Left lobe of liver (tissue), 2 donors: ENCODE measurements around the gene TEC. TPM values are rescaled to one million over a fixed set of nuclear protein-coding genes. Genes with fewer than 3 reads are reported as not detected.
"Not testable (repeated sequence)": the region's sequence is repeated elsewhere in the genome, so short reads cannot be mapped to it uniquely, and the experiment has no call there.

Experiments used
- ATAC-seq: fragments of 200-7000 bp; cut with Tn5 transposase; one replicate; pipeline ENCODE4 v1.9.1; 2020; ENCODE audit warnings: mild to moderate bottlenecking, moderate library complexity
- DNase-seq: peaks from one replicate; pipeline ENCODE4 v3.0.0-alpha.2; 2020; ENCODE audit warnings: low spot score
- total RNA-seq: library from RNA; stranded (reverse); gene quantifications from one replicate; pipeline ENCODE4 v1.2.1, GENCODE V29; 2021
- donor health status: DM: no; HTN: no; CAD: no; lungs with moderate emphysema.
- donor health status: DM: no; HTN: yes; CAD: no.

TEC gene
- total RNA-seq, 1 donor from 2014 or later: 3.2 TPM

DNA sequence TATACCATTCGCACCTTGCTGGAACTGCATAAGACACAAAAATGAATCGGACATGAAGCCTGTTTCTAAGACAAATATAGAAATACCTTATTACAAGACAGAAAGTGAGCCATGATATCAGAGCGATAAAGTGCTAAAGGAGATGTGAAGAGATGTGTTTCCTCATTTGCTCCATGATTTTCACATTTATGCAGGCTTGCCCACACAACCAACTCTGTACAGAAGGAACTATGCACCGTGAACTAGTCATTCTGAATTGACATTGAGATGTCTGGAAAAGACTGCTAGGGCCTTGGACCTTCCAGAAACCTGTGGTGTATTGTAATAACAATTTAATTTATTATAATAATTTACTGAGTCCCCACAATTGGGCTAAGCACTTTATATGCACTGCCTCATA, 97.0 kb downstream of the TEC start:
- ATAC-seq: no peak

DNA sequence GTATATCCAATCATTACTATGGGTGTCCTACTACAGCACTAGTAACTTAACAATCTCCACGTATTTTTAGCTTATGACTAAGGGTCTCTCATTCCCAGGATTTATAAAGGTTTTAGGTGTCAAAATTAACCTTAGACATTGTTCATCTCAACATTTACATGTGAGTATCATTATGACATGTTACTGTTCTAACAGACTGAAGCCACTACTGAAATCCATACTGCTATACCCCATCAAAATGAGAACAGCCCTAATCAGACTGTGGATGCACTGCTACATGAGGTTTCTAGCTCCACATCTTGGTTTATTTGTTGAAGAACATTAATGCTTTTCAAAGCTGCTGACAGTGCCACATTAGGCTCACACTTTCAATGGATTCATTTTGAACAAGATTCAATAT, 100.0 kb downstream of the TEC start:
- ATAC-seq: no peak

More for the DNA sequence above, 97.0 kb downstream of the TEC start:
- DNase-seq: no peak

DNA sequence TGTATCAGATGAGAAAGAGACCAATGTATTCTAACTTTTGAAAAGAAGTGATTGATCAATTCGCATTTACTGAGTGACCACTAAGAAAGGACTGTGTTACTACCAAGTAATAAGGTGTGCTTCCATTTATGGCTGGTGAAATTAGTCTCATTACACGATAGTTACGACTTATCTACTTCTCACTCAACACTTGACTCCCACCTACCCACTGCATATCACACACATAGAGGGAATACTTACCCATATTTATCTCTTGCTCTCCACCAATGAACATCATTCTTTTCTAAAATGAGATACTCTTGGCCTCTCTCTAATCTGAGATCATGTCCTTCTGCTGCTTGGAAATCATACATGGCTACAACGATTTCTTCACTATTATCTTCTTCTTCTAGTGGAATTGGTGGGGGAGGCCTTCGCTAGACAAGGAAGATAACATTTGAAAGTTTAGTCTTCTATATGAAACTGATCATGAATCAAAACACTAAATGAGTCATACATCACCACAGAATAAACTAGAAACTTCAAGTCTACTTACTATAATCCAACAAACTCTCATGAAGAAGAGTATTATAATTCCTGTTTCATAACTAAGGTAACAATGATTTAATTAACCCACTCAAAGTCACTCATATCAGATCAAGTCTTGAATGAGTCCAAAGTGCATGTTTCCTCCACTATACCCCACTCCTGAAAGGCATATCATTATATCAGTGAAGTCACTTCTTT, 101.9 kb downstream of the TEC start:
- no peak for DNase-seq
- no peak for ATAC-seq

More for the DNA sequence above, 100.0 kb downstream of the TEC start:
- DNase-seq: no peak

DNA sequence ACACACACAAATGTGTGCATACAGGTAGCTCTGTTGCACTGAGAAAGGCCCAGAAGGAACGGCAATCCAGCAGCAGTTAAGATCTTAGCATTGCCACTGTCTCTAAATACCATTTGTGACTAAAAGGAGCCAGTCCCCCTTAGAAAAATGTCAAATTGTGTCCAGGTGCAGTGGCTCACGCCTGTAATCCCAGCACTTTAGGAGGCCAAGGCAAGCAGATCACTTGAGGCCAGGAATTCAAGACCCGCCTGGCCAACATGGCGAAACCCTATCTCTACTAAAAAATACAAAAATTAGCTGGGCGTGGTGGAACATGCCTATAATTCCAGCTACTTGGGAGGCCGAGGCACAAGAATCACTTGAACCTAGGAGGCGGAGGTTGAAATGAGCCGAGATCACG, 105.1 kb downstream of the TEC start:
- not testable (repeated sequence) for ATAC-seq, DNase-seq

DNA sequence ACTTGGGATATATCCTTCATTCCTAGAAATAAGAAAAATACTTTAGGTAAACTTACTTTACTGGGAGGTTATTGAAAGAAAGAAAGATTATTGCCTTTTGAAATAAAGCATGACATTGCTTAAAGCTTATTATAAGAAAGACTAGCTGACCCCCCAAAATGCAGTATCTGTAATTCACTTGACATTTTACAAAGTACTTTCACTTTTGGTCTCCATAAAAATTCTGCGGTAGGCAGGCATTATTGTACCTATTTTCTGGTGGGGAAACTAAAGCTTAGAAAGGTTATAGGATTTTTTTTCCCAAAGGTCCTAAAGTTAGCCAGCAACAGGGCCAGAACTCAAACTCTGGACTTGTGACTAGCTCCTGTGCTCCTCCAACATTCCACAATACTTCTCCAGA, 105.9 kb downstream of the TEC start:
- DNase-seq (no peak), ATAC-seq (peak; percentile 34)

DNA sequence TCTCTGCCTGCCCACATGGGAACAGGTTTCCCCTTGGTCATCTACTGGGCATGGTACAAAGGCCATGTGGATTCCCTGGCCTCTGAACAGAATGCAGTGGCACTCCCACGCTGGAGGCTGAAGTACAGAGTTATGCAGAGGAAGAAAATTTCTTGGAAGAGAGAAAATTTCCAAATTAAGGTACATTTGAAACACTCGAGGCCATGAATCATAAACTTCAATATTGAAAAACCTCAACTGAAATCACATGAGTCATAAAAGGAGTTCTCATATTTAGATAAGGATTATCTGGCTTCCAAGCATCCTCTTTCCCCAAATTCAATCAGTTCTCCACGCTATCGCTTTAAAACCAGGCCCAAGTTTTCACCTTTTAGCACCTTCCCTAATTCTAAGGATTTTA, 107.5 kb downstream of the TEC start:
- no peak for DNase-seq
- ATAC-seq: peak; percentile 70

DNA sequence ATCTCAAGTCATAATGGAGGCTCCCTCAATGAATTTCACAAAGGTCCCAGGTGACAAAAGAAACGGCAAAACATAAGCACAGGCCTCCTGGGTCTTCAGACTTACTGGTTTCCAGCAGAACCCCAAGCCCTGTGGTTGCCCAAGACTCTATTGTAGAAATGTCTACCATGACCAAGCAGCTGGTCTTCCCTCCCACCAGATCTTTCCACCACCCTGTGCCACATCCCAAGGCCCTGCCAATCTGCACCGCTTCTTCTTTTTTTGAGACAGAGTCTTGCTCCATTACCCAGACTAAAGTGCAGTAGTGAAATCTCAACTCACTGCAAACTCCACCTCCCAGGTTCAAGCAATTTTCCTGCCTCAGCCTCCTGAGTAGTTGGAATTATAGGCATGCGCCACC, 112.4 kb downstream of the TEC start:
- ATAC-seq: no peak
- DNase-seq: no peak

DNA sequence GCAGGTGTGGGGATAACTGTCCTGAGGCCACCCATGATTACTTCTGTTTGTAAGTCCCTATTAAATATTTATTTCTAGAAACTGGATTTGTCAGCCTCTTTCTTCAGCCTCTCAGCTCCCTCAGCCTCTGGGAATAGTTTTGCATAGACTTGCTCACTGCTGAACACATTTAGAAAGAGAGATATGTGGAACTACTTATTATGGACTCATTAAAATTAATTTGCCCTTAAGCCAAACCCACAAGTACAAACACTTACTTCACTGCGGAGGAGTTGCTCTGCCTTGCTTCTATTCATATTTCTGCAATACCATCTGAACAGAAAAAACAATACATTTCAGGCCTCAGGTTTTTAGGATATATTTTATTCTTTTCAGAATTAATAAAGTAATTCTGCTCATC, 113.2 kb downstream of the TEC start:
- ATAC-seq (no peak), DNase-seq (no peak)

DNA sequence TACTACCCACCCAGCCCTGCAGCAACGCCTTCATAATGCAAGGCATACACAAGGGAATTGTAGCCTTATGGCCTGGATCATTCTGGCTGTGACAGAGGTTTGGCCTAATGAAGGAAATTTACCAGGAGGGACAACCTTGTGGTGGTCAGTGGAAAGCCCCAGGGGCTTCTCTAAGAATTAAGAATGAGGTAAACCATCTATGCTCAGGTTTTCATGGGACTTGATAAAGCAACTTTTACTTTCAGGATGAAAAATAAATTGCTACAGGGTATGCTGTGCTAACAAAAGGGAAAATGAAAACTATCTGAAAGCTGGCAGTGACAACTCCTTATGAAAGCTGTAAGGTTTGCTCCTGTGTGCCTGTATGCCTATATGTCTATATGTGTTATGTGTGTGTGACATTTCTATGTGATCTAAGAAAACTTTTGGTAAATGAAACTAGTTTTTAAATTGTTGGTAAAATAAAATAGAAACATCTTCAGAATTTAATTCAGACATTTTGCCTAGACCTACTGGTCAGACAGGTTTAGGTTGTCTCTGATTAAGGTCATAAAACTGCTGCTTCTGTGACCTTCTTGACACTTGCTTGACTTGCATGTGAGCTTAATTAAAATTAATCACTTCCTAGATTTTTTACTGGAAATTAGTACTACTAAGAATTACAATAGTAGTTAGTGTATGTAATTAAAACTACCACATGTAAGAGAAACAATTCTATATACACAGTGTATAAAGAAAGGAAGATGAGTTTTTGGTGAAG, 115.7 kb downstream of the TEC start:
- ATAC-seq: no peak
- no peak for DNase-seq

DNA sequence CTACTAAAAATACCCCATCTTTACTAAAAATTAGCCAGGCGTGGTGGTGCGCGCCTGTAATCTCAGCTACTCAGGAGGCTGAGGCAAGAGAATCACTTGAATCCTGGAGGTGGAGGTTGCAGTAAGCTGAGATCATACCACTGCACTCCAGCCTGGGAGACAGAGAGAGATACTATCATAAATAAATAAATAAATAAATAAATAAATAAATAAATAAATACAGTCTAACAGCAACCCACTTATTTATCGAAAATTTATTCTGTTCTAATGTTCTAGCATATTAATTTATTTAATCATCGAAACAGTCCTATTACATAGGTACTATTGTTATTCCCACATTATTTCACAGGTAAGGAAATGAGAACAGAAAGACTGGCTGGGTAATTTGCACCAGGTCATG, 117.4 kb downstream of the TEC start:
- ATAC-seq: no peak
- no peak for DNase-seq

DNA sequence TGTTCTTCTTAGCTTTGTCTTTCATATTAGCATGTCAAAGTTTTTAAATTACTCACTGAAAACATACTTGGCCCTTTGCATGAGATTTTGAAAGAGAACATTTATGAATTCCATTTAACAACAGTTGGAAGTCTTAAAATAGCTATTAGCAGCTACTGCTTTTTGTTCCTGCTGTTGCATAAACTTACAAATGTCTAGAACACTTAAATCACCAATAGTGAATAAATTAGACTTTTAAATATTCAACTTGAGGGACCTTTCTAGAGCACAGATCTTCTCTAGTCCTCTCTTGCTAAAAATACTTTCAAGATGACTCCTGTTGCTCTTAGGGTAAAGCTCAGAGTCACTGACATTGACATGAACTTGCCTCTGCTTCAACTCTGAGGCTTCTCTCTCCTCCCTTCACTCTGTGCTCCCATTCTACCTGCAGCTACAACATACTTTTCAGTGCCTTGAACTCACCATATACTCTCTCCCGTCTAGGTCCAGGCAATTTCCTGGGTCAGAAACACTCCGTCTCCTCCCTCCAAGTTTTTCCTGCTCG, 119.7 kb downstream of the TEC start:
- no peak for DNase-seq
- no peak for ATAC-seq

DNA sequence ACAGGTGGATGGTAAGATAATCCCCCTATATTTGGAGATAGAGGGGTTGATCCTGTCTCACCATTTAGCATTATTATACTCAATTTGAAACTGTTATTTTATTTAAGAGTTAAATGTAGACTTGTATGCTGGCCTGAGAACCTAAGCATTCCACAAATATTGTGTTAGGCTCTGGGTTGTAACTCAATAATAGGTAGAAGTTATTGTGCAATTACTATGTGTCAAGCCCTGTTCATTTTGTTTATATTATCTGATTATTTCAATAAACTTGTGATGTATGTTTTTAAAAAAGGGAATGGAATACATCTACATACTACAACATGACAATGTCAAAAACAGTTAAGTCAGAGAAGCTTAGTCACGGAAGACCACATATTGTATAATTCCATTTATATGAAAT, 122.0 kb downstream of the TEC start:
- DNase-seq (no peak), ATAC-seq (no peak)

DNA sequence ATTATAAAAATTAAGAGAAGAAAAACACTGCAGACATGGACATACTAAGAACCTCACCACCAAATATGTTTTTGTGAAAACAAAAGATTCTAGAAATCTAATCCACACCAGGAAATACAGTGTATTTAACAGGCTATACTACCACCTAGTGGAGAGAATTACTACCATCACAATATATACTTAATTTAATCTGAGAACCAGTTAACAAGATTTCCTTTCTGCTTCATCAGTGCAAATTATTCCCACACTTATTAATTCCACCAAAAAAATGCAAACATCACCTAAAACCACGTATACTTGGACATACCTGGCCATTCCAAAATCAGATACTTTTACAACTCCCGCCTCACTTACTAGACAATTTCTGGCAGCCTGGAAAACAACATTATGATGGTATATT, 128.6 kb downstream of the TEC start:
- ATAC-seq (peak; percentile 76), DNase-seq (no peak)

DNA sequence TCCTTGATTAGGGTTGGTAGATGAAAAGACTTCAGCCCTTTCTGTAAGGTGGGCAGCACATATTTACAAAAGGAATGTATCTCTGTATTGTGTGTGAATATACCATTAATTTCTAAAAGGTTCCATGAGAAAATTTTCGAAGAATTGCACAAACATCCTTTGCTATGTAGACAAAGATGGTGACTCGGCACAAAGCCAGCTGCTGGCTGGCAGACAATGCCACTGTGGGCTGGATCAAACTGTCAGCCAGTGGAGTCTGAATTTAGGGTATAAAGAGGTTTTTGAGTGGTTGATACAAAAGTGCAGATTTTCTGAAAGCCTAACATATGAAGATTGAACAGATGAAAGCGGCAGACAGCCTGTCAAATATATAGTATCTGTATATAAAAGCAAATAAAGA, 129.9 kb downstream of the TEC start:
- no peak for DNase-seq

DNA sequence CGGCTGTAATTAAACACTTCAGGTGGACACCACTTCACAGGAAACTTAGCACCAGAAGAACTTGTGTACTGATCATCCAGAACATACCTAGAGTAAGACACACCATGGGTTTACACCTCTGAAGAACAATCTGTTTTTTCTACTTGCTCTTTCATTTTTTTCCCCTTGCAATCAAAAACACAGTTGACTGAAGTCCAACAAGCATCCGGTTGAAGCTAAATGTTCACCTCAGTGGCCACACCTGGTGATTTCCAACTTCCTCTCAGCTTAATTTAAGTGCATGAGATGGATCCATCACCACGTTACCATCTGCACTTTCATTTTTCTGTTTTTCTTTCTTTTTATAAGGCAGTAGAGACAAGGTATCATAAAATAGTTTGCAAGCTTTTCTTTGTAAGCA, 130.7 kb downstream of the TEC start:
- ATAC-seq (no peak), DNase-seq (no peak)

More for the DNA sequence above, 129.9 kb downstream of the TEC start:
- peak; percentile 44 for ATAC-seq

DNA sequence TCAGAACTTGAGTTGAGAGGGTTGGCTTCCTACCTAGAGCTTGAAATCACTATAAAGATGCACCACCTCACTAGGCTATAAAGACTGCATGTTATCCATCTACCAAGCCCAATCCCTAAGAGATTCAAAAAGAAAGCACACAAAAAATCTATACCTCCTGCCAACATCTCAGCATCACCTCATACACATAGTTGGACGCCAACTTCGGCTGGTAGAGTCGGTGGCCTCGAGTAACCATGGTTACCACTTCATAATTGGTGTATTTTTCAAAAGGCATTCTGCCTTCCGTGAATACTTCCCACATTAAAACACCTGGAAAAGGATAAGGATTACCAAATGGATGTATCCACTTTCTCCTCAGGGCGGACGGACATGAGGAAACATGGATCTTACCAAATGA, 131.1 kb downstream of the TEC start:
- DNase-seq (no peak), ATAC-seq (no peak)

DNA sequence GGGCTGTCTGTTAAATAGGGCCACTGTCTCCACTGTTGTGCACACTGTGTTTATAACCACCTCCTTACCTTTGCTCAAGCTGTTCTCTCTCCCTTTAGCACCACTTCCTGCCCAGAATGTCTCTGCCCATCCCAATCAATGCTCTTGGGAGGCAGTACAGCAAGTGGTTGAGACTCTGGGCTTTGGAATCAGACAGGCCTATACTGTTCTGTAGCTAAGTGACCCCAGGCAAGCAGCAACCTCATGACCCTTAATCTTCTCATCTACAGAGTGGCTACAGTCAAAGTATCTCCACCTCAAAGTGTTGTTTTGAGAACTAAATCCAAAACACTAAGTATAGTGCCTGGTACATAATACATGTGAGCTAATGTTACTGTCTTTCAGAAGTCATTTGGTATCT, 131.8 kb downstream of the TEC start:
- ATAC-seq: no peak
- DNase-seq: no peak

DNA sequence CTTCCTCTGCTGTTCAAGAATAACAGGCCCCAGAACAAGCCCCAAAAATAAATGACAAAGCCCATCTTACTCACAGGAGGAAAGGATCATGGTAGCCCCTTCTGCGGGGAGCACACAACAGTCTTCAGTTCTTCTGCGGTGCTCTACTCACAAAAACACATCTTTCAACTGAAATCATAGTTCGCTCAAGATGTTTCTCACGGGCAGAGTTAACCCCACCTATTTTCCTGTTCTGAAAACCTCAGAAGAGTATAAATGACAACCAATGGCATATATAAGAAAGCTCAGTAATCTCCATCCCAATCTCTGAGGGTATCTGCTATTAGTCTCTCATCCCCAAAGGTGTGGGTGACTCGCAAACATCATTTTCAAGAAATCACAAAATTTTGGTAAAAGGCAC, 135.6 kb downstream of the TEC start, which contains the start of gene TXK:
TXK (minus strand) TSS at position 170 of the 400 bp plus-strand sequence; CDS start at position 90, 80 bp downstream.
- DNase-seq: no peak
- no peak for ATAC-seq

DNA sequence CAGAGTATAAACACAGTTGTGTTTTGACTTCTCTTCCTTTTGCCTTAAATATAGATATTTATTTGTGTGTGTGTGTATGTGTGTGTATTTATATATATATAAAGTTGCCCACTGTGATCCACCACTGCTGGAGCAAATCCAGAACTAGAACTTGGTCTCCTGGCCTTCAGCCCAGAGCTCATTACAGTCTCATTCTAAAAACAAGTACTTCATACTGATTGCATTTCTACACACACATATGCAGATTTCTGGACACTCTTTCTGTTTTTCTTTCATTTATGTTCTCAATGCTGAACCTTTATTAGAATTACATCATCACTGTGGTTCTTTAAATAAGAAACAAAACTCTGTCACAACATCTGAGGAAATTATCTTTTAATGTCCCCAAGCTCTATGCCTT, 136.0 kb downstream of the TEC start:
- DNase-seq (no peak), ATAC-seq (no peak)

DNA sequence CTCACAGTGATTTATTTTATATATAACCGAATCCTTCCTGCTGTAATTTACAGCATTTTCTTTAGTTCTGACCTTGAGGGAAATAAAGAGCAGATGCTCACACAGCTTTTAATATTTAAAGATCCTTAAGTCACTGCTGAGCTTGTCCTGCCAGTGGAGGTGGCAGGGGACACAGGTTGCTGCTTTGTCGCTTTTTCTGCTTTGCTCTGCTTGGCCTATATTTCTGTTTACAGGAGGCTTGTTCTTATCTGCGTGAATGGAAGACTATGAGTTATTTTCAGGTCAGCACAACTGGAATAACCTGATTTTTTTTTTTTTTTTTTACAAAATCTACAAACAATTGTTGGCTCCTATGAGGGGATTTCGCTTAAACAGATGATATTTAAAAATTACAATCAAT, 137.9 kb downstream of the TEC start:
- ATAC-seq (no peak), DNase-seq (no peak)

DNA sequence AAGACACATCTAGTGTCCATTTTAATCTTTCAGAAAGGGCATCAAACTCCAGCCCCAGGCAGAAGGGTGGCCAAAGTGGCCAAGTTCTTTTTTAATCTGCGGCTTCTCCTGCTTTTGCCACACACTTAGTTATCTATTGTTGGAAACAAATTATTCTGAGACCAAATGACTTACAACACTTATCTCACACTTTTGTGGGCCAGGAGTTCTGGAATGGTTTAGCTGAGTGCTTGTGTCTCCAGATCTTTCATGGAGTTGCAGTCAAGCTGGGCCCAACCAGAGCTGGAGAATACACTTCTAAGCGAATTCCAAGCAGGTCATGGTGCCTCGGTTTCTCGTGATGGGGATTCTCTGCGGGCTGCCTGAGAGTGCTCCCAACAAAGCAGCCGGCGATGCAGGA, 139.5 kb downstream of the TEC start:
- ATAC-seq (no peak), DNase-seq (no peak)
